ENCODE data around the gene RAB5IF.
A peak's percentile ranks its signal among the peaks of the same experiment; 100 is the strongest.
"Not testable (repeated sequence)": the region's sequence is repeated elsewhere in the genome, so short reads cannot be mapped to it uniquely, and the experiment has no call there.

The RAB5IF gene

GRCh38 chr20:36629719-36630681 lies 24.4 kb downstream of the RAB5IF start:
- peak in 1 of 2 donors; percentile 42 for DNase-seq (ENCODE audit: low read depth in 2 of 2)

GRCh38 chr20:36631646-36632045 lies 26.1 kb downstream of the RAB5IF start:
- DNase-seq (ENCODE audit: low read depth in 2 of 2) = no peak

GRCh38 chr20:36632147-36632486 lies 26.5 kb downstream of the RAB5IF start:
- DNase-seq (ENCODE audit: low read depth in 2 of 2) = no peak

- no peak for DNase-seq (ENCODE audit: low read depth in 2 of 2)
Observed at GRCh38 chr20:36632487-36633284, 27.1 kb downstream of the RAB5IF start.

- DNase-seq (ENCODE audit: low read depth in 2 of 2) = no peak
Observed at GRCh38 chr20:36633285-36633772, 27.8 kb downstream of the RAB5IF start.

GRCh38 chr20:36634342-36634741 lies 28.8 kb downstream of the RAB5IF start:
- DNase-seq (ENCODE audit: low read depth in 2 of 2) = no peak

- not testable (repeated sequence) for DNase-seq (ENCODE audit: low read depth in 2 of 2)
Observed at GRCh38 chr20:36638876-36639400, 33.4 kb downstream of the RAB5IF start.

GRCh38 chr20:36641506-36641843 lies 35.9 kb downstream of the RAB5IF start:
- DNase-seq (ENCODE audit: low read depth in 2 of 2) = no peak

- DNase-seq (ENCODE audit: low read depth in 2 of 2) = no peak
Observed at GRCh38 chr20:36642136-36642535, 36.6 kb downstream of the RAB5IF start.

- DNase-seq (ENCODE audit: low read depth in 2 of 2) = peak; percentile 55 to 58
Observed at GRCh38 chr20:36644032-36644705, 38.6 kb downstream of the RAB5IF start.

- DNase-seq (ENCODE audit: low read depth in 2 of 2) = peak; percentile 40 to 43
Observed at GRCh38 chr20:36644706-36645095, 39.1 kb downstream of the RAB5IF start.

GRCh38 chr20:36645353-36645752 lies 39.8 kb downstream of the RAB5IF start:
- DNase-seq (ENCODE audit: low read depth in 2 of 2) = no peak

GRCh38 chr20:36645998-36646397 lies 40.4 kb downstream of the RAB5IF start, which contains the start of gene SLA2:
SLA2 (minus strand) TSS chr20:36646196; CDS start chr20:36641335, 4,861 bp downstream.
- peak; percentile 55 to 58 for DNase-seq (ENCODE audit: low read depth in 2 of 2)

- DNase-seq (ENCODE audit: low read depth in 2 of 2) = no peak
Observed at GRCh38 chr20:36646678-36647077, 41.1 kb downstream of the RAB5IF start.

- DNase-seq (ENCODE audit: low read depth in 2 of 2) = no peak
Observed at GRCh38 chr20:36647196-36648121, 41.9 kb downstream of the RAB5IF start.

GRCh38 chr20:36653456-36653855 lies 47.9 kb downstream of the RAB5IF start:
- DNase-seq (ENCODE audit: low read depth in 2 of 2) = no peak

- no peak for DNase-seq (ENCODE audit: low read depth in 2 of 2)
Observed at GRCh38 chr20:36654506-36654905, 48.9 kb downstream of the RAB5IF start.

GRCh38 chr20:36655004-36655403 lies 49.4 kb downstream of the RAB5IF start:
- no peak for DNase-seq (ENCODE audit: low read depth in 2 of 2)

GRCh38 chr20:36656733-36657132 lies 51.2 kb downstream of the RAB5IF start:
- DNase-seq (ENCODE audit: low read depth in 2 of 2) = no peak

- DNase-seq (ENCODE audit: low read depth in 2 of 2) = no peak
Observed at GRCh38 chr20:36658300-36658699, 52.7 kb downstream of the RAB5IF start.

All from stimulated activated CD8-positive, alpha-beta memory T cell treated with anti-CD3 and anti-CD28 coated beads, Interleukin-15, amount 100 ng/mL, for 48 hours (primary cell).